GM19468 (cell line): ENCODE results near the gene PRKCQ.
"Not testable (repeated sequence)": the region's sequence is repeated elsewhere in the genome, so short reads cannot be mapped to it uniquely, and the experiment has no call there.

Experiments used
- ATAC-seq: cut with Tn5 transposase; IDR thresholded peaks from one replicate; pipeline ENCODE4 v1.9.1; 2021; ENCODE audit warnings: mild to moderate bottlenecking, moderate library complexity, moderate number of reproducible peaks; ENCODE audit not compliant: unreplicated experiment; ENCODE audit errors: extremely low read depth

Gene PRKCQ

DNA sequence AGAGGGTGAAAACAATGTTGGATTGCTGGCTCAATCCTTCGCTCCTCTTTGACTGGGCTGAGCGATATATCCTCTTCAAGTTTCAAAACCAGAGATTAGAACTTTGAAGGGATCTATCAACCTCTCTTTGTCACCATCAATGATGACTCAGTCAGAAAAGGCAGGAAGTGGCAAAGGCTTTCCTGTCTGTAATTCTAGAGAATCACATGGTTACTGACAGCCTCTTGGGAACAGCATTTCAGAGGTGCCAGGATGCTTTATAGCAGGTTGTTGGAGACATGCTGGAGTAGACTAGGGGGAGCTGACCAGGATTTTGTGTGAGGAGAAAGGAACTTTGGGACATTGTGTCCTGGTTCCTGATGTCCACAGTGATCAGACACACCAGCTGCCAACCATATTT is 81.3 kb downstream of the PRKCQ start:
- ATAC-seq: no peak

GRCh38 chr10:6497620-6498019 is 82.5 kb downstream of the PRKCQ start:
- no peak for ATAC-seq

GRCh38 chr10:6494936-6495592 is 85.0 kb downstream of the PRKCQ start:
- ATAC-seq: no peak

GRCh38 chr10:6494442-6494819 is 85.6 kb downstream of the PRKCQ start:
- ATAC-seq: no peak

- no peak for ATAC-seq
These were observed 86.3 kb downstream of the PRKCQ start for GRCh38 chr10:6493521-6494441.

- no peak for ATAC-seq
These were observed 87.2 kb downstream of the PRKCQ start for GRCh38 chr10:6492896-6493295.

GRCh38 chr10:6491841-6492609 is 88.1 kb downstream of the PRKCQ start:
- ATAC-seq: no peak

DNA sequence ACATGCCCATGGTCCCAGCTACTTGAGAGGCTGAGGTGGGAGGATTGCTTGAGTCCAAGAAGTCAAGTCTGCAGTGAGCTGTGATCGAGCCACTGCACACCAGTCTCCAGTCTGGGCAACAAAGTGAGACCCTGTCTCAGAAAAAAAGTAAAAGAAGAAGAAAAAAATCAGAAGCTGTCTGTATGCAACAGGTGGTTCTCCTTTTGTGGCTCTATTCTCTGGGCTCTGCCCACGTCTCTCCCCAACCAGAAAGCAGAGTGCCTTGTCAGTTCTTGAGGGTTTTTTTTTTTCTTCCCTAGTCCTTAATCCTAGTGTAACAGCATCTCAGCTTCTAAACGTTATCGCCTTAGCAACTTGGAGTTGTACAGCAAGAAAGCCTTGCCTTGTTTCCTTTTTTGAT is 89.5 kb downstream of the PRKCQ start:
- no peak for ATAC-seq

DNA sequence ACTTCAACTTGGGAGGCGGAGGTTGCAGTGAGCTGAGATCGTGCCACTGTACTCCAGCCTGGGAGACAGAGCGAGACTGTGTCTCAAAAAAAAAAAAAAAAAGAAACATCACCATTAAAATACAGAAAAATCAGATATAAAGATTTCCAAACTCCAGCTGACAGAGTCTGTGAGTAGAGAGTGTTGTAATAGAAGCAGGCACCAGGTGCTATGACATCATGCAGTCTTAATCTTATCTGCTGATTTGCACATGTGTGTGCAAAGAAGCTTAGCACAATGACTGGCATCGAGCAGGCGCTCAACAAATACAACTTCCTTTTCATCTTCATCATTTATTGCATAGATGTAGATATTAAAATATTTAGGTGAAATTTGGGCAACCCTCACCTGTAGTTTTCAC is 92.2 kb downstream of the PRKCQ start:
- no peak for ATAC-seq

- no peak for ATAC-seq
These were observed 93.8 kb downstream of the PRKCQ start for GRCh38 chr10:6486309-6486708.

- ATAC-seq: no peak
These were observed 97.2 kb downstream of the PRKCQ start for GRCh38 chr10:6482737-6483357.

- ATAC-seq: no peak
These were observed 101.4 kb downstream of the PRKCQ start for GRCh38 chr10:6478722-6479121.

DNA sequence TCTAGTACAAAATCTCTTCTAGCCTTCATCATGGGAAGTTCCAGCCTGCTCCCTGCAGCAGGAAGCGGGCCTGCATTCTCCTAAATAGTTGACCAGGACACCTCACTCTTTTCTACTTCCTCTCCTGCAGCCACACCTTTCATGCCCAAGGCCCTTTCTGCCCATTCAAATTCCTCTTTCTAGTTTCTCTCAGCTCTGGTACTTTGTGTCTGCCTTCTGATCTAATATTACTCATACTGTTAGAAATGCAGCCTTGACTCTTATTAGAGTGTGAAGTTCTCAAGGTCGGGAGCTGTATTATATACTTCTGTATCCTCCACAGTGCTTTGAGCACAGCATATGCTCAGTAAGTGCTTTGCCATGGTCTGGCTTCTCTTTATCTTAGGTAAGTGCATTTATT is 103.1 kb downstream of the PRKCQ start:
- no peak for ATAC-seq

GRCh38 chr10:6474871-6475270 is 105.2 kb downstream of the PRKCQ start:
- no peak for ATAC-seq

DNA sequence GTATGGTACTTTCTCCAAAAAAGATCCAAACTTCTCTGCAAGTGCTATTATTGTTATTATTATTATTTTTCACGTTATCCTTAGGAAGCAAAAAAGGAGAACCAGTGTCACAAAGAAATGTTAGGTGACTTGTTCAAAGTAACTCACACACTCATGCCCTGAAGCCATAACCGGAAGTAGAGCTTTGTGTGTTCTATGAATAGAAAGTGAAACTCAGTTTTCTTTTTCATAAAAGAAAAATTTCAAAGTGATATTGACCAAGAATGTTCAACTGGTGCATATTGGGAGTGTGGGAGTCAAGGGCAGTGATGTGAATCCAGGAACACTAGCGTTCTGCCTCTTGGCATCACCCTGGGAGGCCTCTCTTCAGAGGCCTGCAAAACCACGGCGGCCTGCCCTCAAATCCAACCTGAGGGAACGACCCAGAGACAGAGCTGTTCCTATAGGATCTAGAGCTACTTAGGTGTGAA is 106.1 kb downstream of the PRKCQ start:
- ATAC-seq: no peak

DNA sequence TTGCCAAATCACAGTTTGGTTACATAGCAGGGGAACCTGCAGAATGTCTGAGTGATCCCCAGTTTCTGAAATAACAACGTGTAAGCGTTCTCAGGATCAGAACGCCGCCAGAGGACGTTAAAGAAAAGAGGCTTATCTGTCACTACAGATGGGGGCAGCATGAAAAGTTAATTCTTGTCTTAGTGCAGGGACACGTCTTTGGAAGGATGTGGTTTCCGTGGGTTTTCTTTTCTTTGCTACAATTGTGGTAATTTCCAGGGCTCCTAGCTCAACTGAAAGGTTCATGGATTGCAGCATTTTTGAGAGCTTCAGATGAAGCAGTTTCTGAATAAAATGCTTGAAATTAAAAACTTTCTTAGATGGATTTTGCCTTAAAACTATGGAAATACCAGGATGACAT is 106.6 kb downstream of the PRKCQ start:
- ATAC-seq: no peak

GRCh38 chr10:6472710-6473005 is 107.4 kb downstream of the PRKCQ start:
- ATAC-seq: not testable (repeated sequence)

GRCh38 chr10:6470894-6471618 is 109.0 kb downstream of the PRKCQ start:
- no peak for ATAC-seq

DNA sequence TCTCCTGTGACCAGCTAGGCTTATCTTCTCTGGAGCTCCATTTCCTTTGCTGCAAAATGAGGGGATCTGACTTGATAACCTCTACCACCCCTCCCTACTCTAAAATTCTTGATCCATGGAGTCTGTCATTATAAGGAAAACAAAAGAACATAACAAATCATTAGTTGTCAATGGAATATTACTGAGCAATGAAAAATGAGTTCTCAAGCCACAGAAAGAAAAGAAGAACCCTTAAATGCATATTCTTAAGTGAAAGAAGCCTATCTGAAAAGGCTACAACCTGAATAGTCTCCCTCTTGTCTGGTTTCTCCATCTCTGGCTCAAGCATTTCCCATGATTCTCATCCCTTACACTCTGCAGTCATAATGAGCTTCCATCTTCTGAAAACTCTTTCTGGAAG is 110.4 kb downstream of the PRKCQ start:
- ATAC-seq: no peak
